Transverse colon (tissue), 4 donors: ENCODE measurements around the gene LRRN4. TPM values are rescaled to one million over a fixed set of nuclear protein-coding genes. Genes with fewer than 3 reads are reported as not detected.
A peak's percentile ranks its signal among the peaks of the same experiment; 100 is the strongest.

Source experiments
- DNase-seq: peaks from one replicate; pipeline ENCODE4 v3.0.0-alpha.2; 2019
- H3K27ac ChIP-seq, 4 donors: fragments of 200-600 bp; sonication (generic); 2 replicates each; pipeline ENCODE4 v1.5.1; 2016 to 2018; ENCODE audit warnings: inconsistent platforms in 4 of 4
- H3K27me3 ChIP-seq: fragments of 200-600 bp; sonication (generic); 2 replicates; pipeline ENCODE4 v1.5.1; 2017; ENCODE audit warnings: inconsistent platforms
- H3K36me3 ChIP-seq, 4 donors: fragments of 200-600 bp; sonication (generic); 2 replicates each; pipeline ENCODE4 v1.5.1; 2017 to 2019; ENCODE audit warnings: inconsistent platforms in 4 of 4
- H3K4me1 ChIP-seq, 4 donors: fragments of 200-600 bp; sonication (generic); 2 replicates each; pipeline ENCODE4 v1.5.1; 2017 to 2020; ENCODE audit warnings: inconsistent platforms in 4 of 4
- H3K4me3 ChIP-seq, 4 donors: fragments of 200-600 bp; sonication (generic); 1 replicate in 1 of 4; 2 replicates in 3 of 4; pipeline versions ENCODE4 v1.5.1 to v1.6.1; 2017 to 2019; ENCODE audit warnings: inconsistent platforms in 4 of 4
- H3K9me3 ChIP-seq, 2 donors: fragments of 200-600 bp; sonication (generic); 2 replicates each; pipeline ENCODE4 v1.5.1; 2017 to 2019; ENCODE audit warnings: inconsistent platforms in 2 of 2
- EP300 ChIP-seq: sonication (generic); formaldehyde crosslinking; IDR thresholded peaks from one replicate; pipeline ENCODE4 v1.6.1; 2017; ENCODE audit warnings: antibody characterized with exemption, low read depth
- POLR2A ChIP-seq: fragments of 450-650 bp; IDR thresholded peaks from one replicate; pipeline ENCODE4 v1.6.1; 2016; ENCODE audit warnings: antibody characterized with exemption, mild to moderate bottlenecking, moderate library complexity
- POLR2AphosphoS5 ChIP-seq, 3 donors: sonication (generic); formaldehyde crosslinking; IDR thresholded peaks; one replicate each; pipeline ENCODE4 v1.6.1; 2016; ENCODE audit warnings: antibody characterized with exemption in 3 of 3
- WGBS, 2 donors: methylation state at CpG; one replicate each; pipeline ENCODE4 v1.1.5; 2018; ENCODE audit warnings: low coverage in 1 of 2; 5-methylcytosine and 5-hydroxymethylcytosine counted together
- in situ Hi-C, 4 donors: fragments of 200-750 bp; cut with MboI; loops; one replicate each; pipeline versions ENCODE4 v1.15.0 to v1.15.1; 2017; ENCODE audit warnings: low sequenced_read_pairs in 3 of 4, low pct_ligation_motif_present in 1 of 4, low pct_unique_long_range_greater_than_20kb in 1 of 4
- intact Hi-C: fragments of 100-400 bp; cut with DNase I; formaldehyde crosslinking; loops from one replicate; pipeline ENCODE4 v1.15.1; 2023; ENCODE audit warnings: low total_unique reads
- total RNA-seq, 4 donors: library from RNA; depleted of rRNA; stranded (reverse); fragments of >200 nt; gene quantifications; one replicate each; pipeline ENCODE4 v1.1.0, GENCODE V29; 2016
- TF ChIP-seq, protein P1 (sequence below), 5 experiments: fragments of 200-600 bp in 3 of 5; fragments of 450-650 bp in 2 of 5; sonication (generic) in 3 of 5; IDR thresholded peaks; 1 replicate in 2 of 5; 2 replicates in 3 of 5; pipeline ENCODE4 v1.5.1; 2016 to 2017; ENCODE audit warnings: antibody characterized with exemption in 5 of 5, inconsistent platforms in 3 of 5, mild to moderate bottlenecking in 2 of 5, moderate library complexity in 1 of 5

Gene LRRN4
- total RNA-seq, 4 donors from 2014 or later, result 0.48 TPM; not detected in 3

DNA sequence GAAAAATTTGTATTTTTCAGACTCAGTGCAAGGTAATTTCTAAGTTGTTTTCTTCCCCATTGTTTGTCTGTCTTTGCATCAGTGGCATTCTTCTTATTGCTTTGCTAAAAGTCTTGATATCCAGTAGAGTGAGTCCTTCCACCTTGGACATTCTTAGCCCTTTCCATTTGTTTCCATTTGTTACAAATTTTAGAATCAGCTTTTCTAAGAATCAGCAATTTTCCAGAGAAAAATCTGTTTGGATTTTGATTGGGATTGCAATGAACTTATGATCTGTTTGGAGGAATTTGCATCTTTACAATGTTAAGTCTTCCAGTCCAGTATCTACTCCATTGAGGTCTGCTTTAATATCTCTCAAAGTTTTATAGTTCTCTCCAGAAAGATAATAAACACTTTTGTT lies 36.4 kb downstream of the LRRN4 start:
- in situ Hi-C loops, result no loop called here
- no peak for TF ChIP-seq EP300
- H3K27me3 ChIP-seq, result no peaks in the 10 kb centered on the region

DNA sequence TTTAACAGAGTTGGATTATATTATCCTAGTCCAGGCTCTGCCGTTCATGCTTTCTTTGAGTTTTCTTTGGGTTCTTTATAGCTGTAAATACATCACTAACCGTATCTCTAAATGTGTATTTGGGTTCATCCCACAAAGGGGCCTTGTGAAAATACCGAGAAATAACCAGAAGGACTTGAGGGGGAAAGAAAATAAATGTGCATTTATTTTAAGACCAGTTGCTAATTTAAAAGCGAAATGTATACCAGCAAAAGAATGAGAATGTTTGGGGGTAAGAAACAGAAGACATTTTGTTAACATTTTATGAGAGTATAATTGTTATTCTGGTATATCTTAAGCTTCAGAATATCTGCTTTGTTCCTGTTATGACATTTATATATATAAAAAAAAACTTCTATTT lies 38.9 kb downstream of the LRRN4 start:
- H3K9me3 ChIP-seq, result no peaks in the 10 kb centered on the region
- H3K4me1 ChIP-seq, result peaks cover 0 to 10% (median 0%) of the 10 kb centered on the region in 4 donors
- 77 to 89% methylated on average over 4 of the region's 4 CpGs for WGBS, 2 donors
- intact Hi-C loops, result no loop called here
- no peak overlapping the region for H3K4me3 ChIP-seq
- TF ChIP-seq, protein P1, sequence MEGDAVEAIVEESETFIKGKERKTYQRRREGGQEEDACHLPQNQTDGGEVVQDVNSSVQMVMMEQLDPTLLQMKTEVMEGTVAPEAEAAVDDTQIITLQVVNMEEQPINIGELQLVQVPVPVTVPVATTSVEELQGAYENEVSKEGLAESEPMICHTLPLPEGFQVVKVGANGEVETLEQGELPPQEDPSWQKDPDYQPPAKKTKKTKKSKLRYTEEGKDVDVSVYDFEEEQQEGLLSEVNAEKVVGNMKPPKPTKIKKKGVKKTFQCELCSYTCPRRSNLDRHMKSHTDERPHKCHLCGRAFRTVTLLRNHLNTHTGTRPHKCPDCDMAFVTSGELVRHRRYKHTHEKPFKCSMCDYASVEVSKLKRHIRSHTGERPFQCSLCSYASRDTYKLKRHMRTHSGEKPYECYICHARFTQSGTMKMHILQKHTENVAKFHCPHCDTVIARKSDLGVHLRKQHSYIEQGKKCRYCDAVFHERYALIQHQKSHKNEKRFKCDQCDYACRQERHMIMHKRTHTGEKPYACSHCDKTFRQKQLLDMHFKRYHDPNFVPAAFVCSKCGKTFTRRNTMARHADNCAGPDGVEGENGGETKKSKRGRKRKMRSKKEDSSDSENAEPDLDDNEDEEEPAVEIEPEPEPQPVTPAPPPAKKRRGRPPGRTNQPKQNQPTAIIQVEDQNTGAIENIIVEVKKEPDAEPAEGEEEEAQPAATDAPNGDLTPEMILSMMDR (IDR thresholded peaks at IDR 0.05), result no peak
- TF ChIP-seq POLR2A, result no peak
- no peak for TF ChIP-seq EP300
- no peak for TF ChIP-seq POLR2AphosphoS5 (IDR thresholded peaks at IDR 0.05)
- in situ Hi-C loops, result no loop called here
- H3K27ac ChIP-seq, result no peak overlapping the region
- DNase-seq, result no peak
- peaks cover 0 to 32% (median 14%) of the 10 kb centered on the region in 4 donors for H3K36me3 ChIP-seq
- no peaks in the 10 kb centered on the region for H3K27me3 ChIP-seq

More for the DNA sequence above, 36.4 kb downstream of the LRRN4 start:
- peaks cover 0 to 10% (median 0%) of the 10 kb centered on the region in 4 donors for H3K4me1 ChIP-seq
- DNase-seq, result no peak
- H3K36me3 ChIP-seq, result peaks cover 0 to 14% (median 5%) of the 10 kb centered on the region in 4 donors
- intact Hi-C loops, result no loop called here
- no peak overlapping the region for H3K4me3 ChIP-seq
- no peaks in the 10 kb centered on the region for H3K9me3 ChIP-seq
- no peak overlapping the region for H3K27ac ChIP-seq

DNA sequence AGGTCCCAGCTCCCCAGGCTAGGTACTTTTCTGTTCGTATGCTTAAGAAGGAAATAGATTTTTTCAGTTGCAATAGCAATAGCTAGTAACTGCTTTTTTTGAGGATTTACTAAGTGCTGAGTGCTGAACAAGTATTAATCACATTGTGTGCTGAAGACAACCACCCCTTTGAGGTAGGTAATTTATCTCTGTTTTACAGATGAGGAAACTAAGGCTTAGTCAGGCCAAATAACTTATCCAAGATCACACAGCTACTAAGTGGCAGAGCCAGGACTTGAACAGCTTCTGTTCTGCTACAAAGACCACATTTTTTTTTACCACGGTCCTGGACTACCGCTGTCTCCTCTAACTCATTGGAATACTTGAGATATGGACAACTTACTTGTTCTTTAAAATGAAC lies 39.8 kb downstream of the LRRN4 start:
- intact Hi-C loops (no loop called here), in situ Hi-C loops (no loop called here)
- Histone ChIP-seq H3K4me1 (peaks cover 0 to 9% (median 0%) of the 10 kb centered on the region in 4 donors), H3K27me3 (no peaks in the 10 kb centered on the region), H3K36me3 (peaks cover 0 to 32% (median 14%) of the 10 kb centered on the region in 4 donors), H3K9me3 (no peaks in the 10 kb centered on the region), H3K4me3 (no peak overlapping the region), H3K27ac (no peak overlapping the region)
- DNase-seq, result no peak
- 84 to 88% methylated on average over 3 of the region's 3 CpGs for WGBS, 2 donors
- TF ChIP-seq EP300, result no peak
- TF ChIP-seq, protein P1 (IDR thresholded peaks at IDR 0.05), result no peak
- TF ChIP-seq POLR2AphosphoS5 (IDR thresholded peaks at IDR 0.05), result no peak
- no peak for TF ChIP-seq POLR2A

DNA sequence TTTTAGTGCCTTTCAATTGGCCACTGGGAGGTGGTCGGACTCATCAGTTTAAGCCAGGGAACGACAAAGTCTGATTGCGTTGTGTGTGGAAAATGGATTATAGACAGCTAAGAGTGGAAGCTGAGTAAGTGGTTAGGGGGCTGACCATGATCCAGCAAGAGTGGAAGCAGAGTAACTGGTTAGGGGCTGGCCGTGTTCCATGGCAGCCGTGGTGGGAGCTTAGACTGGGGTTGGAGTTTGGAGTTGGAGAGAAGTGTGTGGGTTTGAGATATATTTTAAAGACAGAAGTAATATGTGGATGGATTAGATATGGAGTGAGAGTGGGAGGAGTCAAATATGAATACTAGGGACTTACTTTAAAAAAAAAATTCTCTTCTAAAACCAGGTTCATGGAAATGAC lies 41.7 kb downstream of the LRRN4 start:
- intact Hi-C loops (no loop called here), in situ Hi-C loops (no loop called here)
- no peaks in the 10 kb centered on the region for H3K27me3 ChIP-seq
- peaks cover 0 to 32% (median 14%) of the 10 kb centered on the region in 4 donors for H3K36me3 ChIP-seq
- no peak overlapping the region for H3K27ac ChIP-seq
- no peak for TF ChIP-seq POLR2AphosphoS5 (IDR thresholded peaks at IDR 0.05)
- TF ChIP-seq, protein P1 (IDR thresholded peaks at IDR 0.05), result no peak
- no peak for TF ChIP-seq POLR2A
- no peak for TF ChIP-seq EP300
- H3K4me3 ChIP-seq, result no peak overlapping the region
- 93 to 95% methylated on average over 5 of the region's 5 CpGs for WGBS, 2 donors
- no peak for DNase-seq
- no peaks in the 10 kb centered on the region for H3K9me3 ChIP-seq
- H3K4me1 ChIP-seq, result peaks cover 6 to 20% (median 12%) of the 10 kb centered on the region in 4 donors

DNA sequence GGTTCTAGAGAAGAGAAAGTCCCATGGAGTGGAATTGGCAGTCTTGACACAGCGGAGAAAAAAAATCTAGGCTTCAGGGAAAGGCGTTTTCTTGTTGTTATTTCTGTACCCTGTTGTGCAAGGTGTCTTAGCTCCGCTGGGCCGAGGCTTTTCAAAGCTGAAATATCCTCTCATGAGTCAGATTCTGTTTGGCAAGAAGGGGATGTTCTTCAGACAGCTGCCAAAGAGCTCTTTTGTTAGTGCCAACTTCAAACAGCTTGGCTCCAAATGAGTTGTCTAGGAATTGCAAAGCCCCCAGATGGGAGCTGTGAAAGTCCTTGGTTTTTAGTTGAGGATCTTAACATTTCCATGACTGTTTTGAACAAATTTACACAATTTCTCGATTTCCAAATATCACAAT lies 45.6 kb downstream of the LRRN4 start:
- Histone ChIP-seq H3K4me1 (peaks cover 10 to 32% (median 22%) of the 10 kb centered on the region in 4 donors), H3K27ac (peak overlapping the region; percentile 90 to 95 (median 93)), H3K9me3 (no peaks in the 10 kb centered on the region), H3K4me3 (peak overlapping the region in 2 of 4 donors; percentile 93 to 99), H3K27me3 (no peaks in the 10 kb centered on the region), H3K36me3 (peaks cover 0 to 26% (median 9%) of the 10 kb centered on the region in 4 donors)
- in situ Hi-C loops (no loop called here), intact Hi-C loops (no loop called here)
- peak; percentile 27 for DNase-seq
- 35 to 50% methylated on average over 2 to 5 of the region's 5 CpGs for WGBS, 2 donors
- TF ChIP-seq POLR2AphosphoS5 (IDR thresholded peaks at IDR 0.05), result peak; percentile 14 to 57 (median 25)
- TF ChIP-seq, protein P1 (IDR thresholded peaks at IDR 0.05), result no peak
